Measurements from ENCODE around the gene TSEN2.
"Not testable (repeated sequence)": the region's sequence is repeated elsewhere in the genome, so short reads cannot be mapped to it uniquely, and the experiment has no call there.

TSEN2 gene

DNA sequence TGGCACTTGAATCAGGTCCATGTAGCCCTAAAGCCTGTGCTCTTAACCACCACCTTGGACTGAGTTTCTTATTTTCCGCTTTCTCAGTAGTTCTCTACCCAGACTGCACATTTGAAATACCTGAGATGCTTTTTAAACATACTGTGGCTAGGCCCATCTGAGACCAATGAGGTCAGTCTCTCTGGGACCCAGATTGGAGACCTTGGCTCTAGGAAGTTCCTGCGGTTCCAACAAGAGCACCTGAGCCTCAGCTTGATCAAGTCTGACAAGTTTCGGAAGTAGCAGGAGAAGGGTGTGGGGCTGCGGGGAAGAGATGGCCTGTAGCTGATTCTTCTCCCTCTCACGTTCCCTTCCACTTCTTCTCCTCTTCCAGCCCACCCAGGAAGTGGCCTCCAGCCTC is 11.5 kb upstream of the TSEN2 start:
- no peak for DNase-seq

DNA sequence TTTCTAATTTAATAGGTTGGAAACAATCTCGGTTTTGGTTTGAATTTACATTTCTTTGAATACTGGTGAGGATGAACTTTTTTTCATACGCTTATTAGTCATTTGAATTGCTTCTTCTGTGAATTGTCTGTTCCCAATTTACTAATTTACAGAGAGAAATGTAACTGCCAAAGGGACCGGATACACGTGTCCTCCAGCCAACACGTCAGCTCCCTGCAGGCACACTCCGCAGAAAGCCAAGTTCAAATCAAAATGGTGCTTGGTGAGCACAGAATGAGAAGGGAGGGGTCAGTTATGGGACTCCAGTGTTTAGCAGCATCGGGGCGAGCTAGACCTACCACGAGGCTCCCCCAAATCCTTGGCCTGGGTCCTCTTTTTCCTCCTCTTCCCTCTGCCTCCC is 10.8 kb upstream of the TSEN2 start:
- DNase-seq: no peak

DNA sequence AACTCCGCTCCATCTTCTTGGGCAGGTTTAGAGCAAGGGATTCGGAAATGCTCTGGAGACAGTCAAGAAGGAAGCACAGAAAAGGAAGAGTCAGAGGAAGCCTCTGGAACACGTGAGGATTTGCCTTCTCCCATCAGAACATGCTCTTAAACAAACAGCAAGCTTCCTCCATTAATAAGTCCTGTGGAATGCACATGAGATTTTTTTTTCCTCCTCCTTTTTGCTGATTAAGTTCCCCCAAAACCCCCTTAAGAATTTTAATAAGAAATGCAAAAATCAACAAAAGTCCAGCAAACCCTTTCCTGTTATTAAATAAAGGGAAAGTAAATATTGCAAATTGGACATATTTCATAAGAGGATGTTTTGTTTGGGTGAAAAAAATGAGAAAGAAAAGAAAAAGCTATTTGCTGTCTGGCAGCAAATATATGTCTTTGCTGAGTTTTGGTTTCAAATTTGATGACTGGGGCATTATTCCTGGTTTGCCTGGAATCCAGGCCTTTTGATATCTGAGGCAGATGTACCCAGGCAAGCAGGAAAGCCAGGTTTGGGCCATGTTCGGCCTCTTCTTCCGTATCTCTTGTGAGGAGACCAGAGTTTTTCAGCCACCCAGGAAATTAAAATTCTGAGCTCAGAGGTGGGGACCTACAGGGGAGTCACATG is 7.9 kb upstream of the TSEN2 start:
- no peak for DNase-seq

DNA sequence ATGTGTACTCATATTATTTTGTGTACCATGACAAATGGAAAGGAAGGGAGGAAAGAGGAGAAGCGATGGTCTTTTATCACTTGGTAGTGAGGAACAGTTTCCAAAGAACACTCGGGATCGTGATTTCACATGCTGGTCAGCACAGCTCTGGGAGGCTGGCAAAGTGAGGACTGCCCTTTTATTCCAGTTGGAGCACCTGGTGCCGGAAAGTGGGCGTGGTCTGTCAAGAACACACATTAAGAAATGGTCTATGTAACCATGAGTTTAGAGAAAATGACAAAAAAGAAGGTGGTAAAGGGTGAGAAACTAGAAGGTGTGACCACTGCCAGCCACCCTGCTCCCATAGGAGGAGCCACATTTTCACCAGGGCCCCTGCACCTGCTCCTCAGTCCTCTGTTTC is 7.0 kb upstream of the TSEN2 start:
- no peak for DNase-seq

DNA sequence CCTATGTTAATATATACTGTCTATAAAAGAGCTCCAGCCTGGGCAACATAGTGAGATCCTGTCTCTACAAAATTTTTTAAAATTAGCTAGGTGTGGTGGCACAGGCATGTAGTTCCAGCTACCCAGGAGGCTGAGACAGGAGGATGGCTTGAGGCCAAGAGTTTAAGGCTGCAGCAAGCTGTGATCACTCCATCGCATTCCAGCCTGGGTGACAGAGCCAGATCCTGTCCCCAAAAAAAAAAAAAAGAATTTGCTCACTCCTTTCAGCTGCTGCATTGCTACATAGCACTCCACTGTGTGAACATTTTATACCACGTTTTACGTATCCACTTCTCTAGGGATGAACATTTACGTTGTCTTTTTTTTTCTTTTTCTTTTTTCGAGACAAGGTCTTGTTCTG is 6.0 kb upstream of the TSEN2 start:
- DNase-seq: no peak

DNA sequence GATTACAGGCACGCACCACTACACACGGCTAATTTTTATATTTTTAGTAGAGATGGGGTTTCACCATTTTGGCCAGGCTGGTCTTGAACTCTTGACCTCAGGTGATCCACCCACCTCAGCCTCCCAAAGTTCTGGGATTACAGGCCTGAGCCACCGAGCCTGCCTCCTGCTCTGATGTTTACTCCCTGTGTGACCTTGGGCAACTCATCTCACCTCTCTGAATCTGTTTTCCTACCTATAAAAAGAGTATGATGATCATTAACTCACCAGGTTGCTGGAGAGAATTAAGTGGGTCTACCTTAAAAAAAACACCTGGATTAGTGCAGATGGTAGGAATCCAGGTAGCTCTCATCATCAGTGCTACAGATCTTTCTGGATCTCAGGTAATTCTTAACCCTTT is 5.1 kb upstream of the TSEN2 start:
- DNase-seq: not testable (repeated sequence)

DNA sequence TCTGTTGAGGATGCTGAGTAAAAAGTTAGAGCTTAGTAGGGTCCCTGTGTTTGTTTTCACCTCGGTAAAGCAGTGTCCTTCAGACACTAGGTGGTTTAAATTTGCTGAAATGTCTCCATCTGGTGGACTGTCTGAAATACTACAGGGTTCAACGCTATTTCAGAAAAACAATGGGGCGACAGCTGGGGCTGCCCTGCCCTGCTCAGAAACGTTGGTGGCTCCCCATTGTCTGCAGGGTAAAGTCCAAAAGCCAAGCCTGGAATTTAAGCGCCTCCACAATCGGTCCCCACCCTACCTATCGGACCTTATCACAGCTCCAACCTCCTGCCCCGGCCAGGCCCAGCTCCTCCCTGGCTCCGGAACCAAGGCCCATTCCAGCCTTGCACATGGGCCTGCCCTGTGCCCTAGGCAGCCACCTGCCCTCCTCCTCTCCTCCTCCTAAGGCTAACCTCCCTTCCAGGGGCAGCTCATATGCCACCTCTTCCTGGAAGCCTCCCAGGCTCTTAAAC is 4.3 kb upstream of the TSEN2 start:
- DNase-seq: peak; percentile 16 to 18

DNA sequence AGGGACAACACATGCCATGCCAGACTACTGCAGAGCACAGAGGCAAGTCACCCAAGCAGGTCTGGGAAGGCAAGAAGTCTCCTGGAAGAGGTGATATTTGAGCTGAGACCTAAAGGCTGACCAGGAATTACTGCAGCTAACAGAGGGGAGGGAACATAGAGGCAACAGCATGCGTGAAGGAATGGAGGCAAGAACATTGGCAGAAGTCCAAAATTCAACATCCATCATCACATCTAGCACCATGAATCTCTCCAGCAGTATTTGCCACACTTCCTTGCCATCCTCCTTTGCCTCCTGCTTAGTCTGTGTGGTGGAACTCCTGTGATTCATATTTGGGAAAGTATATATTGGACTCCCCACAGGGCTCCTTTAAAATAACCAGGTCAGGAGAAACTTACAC is 870 bp upstream of the TSEN2 start:
- no peak for DNase-seq

DNA sequence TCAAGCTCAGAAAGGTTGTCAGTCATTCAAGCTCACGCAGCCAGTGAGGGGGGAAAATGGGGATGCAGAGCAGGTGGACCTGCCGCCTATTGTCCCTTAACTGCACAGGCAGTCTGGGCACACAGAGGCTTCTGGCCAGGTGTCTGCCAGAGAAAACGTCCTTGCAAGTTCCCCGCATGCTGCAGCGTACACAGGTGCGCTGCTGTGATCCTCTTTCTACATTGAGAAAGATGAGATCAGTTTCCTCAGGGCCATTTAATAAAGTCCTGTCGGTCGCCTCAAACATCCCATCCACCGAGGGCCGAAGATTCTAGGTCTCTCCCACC is 445 bp upstream of the TSEN2 start:
- DNase-seq: no peak

DNA sequence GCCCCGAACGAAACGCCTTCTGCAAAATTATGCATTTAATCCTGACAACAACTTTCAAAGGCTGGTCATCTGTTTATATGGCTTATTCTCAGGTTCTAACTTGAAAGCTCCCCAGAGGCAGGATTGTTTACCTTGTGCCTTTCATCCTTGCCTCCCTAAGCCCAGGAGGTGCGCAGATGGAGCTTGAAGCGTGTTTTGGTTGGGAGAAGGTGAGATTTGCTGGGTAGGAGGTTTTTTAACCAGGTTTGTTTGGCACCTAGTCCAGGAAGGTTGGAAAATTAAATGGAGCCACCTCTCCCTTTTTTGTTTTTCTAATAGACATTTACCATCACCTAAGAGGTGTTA is 675 bp downstream of the TSEN2 start:
- DNase-seq: no peak

DNA sequence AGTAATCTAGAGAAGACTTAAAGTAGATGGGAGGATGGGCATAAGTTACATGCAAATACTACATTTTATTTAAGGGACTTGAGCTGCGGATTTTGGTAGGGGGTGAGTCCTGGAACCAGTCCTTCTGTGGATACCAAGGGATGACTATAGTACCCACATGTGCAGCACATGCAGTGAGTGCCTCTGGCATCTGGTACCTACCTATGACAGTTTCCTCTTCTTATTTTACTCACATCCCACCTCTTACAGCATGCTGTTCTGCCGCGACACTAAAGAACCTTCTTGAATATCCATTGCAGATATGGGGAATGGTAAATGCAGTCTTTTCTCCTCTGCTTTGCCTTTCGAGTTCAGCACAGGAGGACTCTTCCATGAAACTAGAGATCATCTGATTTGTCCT is 1.7 kb downstream of the TSEN2 start:
- DNase-seq: no peak

DNA sequence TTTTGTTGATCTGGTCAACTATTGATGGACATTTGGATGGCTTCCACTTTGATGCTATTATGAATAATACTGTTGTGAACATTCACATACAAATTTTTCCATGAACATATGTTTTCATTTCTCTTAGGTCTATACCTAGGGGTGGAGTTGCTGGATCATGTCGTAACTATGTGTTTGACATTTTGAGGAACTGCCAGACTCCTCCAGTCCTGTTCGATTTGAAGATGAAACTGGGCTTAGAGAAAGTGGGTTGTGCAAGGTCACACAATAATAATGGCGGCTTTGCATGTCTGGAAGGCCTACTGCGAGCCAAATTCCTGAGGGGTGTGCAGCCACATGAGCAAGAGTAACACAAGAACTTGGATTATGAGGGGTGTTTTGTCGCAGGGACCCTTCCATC is 2.6 kb downstream of the TSEN2 start:
- DNase-seq: no peak

DNA sequence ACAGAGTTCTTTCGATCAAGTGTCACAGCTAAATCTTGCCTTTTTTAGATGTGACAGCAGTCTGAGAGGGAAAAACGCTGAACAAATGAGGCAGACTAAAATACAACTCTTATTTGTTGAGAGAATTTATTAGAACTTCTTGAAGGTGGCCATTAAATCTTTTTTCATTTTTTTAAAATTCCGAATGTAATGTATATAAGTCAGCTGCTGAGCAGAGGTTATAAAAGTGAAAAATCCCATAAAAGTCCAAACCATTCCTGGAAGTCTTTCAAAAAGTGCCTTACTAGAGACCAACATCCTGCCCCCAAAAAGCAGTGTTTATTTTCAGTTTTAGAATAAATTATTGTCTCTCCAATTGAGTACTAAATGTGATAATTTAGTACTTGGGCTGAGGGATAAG is 3.1 kb downstream of the TSEN2 start:
- DNase-seq: no peak

DNA sequence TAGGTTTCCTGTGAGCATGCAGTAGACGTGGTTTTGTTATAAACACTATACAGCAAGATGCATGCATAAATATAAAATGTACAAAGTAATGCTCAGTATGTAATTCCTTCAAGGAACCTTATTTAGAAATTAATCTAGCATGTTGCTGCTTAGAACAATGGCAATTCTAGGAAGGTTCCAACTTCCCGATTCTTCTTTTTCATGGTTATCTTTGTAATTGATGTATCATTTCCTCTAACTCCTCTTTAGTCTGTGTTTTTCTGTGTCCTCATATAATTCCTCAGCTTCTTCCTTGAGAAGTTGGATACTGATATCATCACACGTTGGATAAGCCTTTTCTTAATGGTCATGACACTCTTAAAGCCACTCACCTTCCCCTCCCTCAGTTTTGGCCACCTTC is 3.5 kb downstream of the TSEN2 start:
- DNase-seq: no peak

DNA sequence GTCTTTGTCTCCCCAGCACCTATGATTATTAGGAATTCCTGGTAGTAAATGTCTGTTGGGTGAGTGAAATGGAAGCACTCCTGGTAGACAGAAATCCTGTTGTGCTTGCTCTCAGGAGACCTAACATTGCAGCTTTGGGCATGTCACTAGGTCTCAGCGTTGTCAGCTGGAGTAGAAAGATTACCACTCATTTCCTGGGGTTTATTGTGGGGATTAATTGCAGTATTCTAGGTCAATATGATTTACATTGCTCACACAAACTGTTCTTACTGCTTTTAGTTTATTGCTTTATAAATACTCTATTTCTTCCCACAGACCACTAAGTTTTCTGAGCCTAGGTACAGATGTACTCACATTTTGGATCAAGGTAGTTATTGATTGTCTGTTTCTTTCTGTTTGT is 5.1 kb downstream of the TSEN2 start:
- no peak for DNase-seq

DNA sequence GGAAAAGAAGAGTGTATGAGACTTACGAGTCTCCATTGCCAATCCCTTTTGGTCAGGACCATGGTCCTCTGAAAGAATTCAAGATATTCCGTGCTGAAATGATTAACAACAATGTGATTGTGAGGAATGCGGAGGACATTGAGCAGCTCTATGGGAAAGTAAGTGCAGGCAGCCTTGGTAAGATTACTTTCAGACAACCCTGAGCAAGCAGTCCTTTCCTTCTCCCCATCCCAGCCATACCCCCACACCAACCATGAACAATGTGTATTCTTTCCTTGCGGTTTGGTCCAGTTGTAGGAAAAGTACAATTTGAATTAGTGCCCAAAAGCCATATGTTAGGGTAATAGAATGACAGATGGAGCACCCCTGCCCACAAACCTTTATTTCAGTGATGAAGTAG is 5.6 kb downstream of the TSEN2 start:
- no peak for DNase-seq

DNA sequence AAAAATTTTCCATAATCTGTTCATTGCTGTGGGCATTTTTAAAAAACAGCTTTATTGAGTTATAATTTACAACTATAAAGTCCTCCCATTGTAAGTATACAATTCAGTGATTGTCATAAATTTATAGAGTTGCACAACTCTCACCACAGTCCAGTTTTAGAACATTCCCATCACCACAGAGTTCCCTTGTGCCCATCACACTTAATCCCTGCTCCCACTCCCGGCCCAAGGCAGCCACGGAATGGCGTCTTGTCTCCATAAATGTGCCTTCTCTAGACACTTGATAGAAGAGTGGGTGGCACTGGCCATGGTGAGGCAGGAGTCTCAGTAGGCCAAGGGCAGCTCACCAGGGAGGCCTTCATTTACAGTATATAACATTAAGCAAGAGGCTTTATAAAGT is 6.3 kb downstream of the TSEN2 start:
- no peak for DNase-seq

DNA sequence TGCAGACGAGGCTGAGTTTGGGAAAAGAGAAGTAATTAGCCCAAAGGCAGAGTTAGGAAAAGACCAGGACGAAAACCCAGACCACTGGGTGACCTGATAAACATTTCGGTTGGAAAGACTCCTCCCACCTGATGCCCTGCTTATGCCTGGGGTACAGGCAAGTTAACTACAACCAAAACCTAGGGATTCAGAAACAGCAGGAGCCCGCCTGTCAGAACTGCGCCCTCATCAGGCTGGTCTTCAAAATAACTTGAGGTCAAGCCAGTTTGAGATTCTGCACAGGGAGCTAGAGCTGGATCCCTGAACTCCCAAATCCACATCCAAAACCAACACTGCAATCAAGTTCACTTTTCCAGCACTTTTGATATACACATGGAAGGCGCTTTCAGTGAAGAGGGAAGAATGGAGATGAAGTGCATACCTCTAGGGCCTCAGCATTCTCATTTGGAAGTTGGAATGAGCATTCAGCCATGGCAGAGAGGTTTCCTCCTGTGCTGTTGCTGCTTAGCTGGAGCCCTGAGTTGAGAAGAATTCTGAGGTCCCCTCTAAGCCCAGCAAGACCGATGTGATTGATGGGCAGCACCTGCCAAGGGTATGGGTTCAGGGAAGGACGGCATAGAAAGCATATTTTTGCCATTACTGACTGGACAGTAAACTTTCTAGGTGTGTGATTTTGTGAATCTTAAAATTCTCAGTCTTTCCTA is 11.6 kb downstream of the TSEN2 start:
- no peak for DNase-seq

DNA sequence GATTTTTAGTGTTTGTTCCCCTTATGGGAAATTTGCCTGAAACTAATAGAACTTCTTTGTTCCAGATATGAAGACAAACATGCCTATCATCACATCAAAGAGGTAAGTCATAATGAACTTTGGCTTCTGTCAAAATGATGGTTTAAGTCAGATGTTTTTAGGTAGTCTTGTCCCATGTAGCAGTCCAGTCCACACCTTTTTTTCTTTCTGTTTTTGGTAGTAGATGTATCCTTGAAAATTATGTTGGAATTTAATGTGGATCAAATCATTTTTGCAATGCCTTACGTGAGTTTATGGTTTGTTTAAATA is 12.1 kb downstream of the TSEN2 start:
- DNase-seq: no peak

DNA sequence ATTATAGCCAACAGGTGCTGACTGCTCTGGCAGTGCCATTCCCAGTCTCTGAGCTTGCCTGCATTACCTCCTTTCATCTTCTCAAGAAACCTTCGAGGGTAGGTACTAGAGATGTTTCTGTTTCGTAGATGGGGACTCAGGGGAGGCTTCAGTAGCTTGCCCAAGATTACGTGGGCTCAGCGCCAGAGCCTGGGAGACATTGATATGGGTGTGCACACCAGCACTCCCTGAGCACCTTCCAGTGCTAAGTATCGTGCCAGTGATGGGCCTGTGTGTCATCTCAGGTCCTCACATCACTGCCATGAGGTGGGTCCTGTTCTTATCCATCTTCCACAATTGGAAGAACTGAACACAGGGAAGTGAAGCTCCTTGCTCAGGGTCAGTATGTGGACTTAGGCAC is 15.2 kb downstream of the TSEN2 start:
- no peak for DNase-seq

DNA sequence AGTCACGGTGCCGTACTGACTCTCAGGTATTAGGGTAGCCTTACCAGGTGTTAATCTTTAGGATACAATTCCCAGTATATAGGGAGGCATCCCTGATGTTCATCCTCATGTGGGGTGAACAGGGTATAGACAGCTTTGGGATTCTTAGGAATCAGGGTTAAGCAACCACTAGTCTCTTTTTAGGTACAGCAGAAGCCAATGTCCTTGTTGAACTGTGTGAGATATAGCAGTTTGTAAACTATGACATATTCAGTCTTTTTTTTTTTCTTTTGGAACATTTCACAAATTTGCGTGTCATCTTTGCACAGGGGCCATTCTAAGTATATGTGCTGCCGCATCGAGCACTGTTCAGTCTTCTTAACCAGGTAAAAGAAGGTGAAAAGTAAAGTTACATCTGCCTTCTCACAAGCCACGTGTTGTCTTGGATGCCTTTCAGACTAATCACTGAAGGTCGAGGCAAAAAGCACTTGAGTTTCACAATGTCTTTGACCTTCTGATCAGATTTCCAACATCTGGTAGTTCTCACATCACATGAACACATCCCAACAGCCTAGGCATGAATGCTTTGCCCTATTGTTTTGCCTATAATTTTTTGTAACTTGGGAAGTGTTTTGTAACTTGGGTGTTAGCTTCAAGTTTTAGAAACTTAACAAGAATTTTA is 17.2 kb downstream of the TSEN2 start:
- no peak for DNase-seq

DNA sequence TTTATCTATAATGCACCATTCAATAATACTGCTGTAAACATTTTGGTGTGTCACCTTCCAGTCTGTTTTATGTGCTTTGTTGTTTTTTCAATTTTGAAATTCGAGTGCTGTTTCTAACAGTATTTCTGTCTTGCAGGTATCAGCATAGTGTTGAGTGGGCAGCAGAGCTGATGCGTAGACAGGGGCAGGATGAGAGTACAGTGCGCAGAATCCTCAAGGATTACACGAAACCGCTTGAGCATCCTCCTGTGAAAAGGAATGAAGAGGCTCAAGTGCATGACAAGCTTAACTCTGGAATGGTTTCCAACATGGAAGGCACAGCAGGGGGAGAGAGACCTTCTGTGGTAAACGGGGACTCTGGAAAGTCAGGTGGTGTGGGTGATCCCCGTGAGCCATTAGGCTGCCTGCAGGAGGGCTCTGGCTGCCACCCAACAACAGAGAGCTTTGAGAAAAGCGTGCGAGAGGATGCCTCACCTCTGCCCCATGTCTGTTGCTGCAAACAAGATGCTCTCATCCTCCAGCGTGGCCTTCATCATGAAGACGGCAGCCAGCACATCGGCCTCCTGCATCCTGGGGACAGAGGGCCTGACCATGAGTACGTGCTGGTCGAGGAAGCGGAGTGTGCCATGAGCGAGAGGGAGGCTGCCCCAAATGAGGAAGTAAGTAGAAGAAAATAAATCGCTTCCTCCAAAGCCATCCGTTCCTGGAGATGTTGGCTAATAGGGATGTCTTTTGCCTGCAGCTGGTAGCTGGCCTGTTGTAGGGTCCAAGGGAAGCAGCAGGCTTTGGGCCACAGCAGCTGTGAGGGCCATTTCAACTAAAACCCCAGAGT is 19.1 kb downstream of the TSEN2 start:
- DNase-seq: no peak

DNA sequence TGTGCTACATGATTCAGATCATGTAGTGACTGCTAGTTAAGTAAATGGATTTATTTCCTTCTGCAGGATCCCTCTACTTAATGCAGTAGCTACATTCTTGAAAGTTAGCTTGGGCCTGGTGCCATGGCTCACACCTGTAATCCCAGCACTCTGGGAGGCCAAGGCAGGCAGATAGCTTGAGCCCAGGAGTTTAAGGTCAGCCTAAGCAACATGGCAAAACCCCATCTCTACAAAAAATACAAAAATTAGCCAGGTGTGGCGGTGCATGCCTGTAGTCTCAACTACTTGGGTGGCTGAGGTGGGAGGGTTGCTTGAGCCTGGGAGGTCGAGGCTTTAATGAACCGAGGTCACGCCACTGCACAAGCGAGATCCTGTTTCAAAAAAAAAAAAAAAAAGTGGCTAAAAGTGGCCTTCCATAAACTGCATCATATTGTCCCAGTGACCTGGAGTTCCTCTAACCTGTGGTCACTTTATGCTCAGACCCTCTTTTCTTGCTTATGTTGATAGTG is 22.0 kb downstream of the TSEN2 start:
- no peak for DNase-seq

Measured in activated CD4-positive, alpha-beta T cell treated with anti-CD3 and anti-CD28 coated beads for 4 hours (primary cell).